Transverse colon (tissue), 4 donors: Measurements from ENCODE around the gene DPEP2.

Experiments used
- CTCF ChIP-seq, 5 experiments: fragments of 200-600 bp in 3 of 5; fragments of 450-650 bp in 2 of 5; sonication (generic) in 3 of 5; IDR thresholded peaks; 1 replicate in 2 of 5; 2 replicates in 3 of 5; pipeline ENCODE4 v1.5.1; 2016 to 2017; ENCODE audit warnings: antibody characterized with exemption in 5 of 5, inconsistent platforms in 3 of 5, mild to moderate bottlenecking in 2 of 5, moderate library complexity in 1 of 5
- EP300 ChIP-seq: sonication (generic); formaldehyde crosslinking; IDR thresholded peaks from one replicate; pipeline ENCODE4 v1.6.1; 2017; ENCODE audit warnings: antibody characterized with exemption, low read depth
- POLR2A ChIP-seq: fragments of 450-650 bp; IDR thresholded peaks from one replicate; pipeline ENCODE4 v1.6.1; 2016; ENCODE audit warnings: antibody characterized with exemption, mild to moderate bottlenecking, moderate library complexity
- POLR2AphosphoS5 ChIP-seq, 3 donors: sonication (generic); formaldehyde crosslinking; IDR thresholded peaks; one replicate each; pipeline ENCODE4 v1.6.1; 2016; ENCODE audit warnings: antibody characterized with exemption in 3 of 3

DNA sequence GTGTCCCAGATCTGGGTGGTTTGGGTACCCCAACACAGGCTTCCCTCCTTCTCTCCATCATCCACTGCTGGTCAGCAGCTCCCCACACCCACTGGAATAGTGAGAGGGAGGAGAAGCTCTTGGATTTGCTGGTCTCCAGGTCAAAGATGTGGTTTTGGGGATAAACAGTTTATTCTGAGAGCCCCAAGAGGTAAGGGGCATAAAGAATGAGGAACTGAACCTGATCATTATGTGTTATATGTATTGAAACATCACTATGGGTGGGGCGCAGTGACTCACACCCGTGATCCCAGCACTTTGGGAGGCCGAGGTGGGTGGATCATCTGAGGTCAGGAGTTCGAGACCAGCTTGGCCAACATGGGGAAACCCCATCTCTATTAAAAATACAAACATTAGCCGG, 3.9 kb downstream of the DPEP2 start:
- TF ChIP-seq EP300 (no peak), POLR2AphosphoS5 (IDR thresholded peaks at IDR 0.05) (no peak), CTCF (IDR thresholded peaks at IDR 0.05) (no peak), POLR2A (no peak)
